Omental fat pad (tissue), 4 donors: ENCODE data around the gene RHEB. TPM values are rescaled to one million over a fixed set of nuclear protein-coding genes. Genes with fewer than 3 reads are reported as not detected.

Experiments used
- ATAC-seq: fragments of 150-250 bp; one replicate; pipeline ENCODE4 v1.9.1; 2016; ENCODE audit warnings: mild to moderate bottlenecking, moderate library complexity; ENCODE audit not compliant: low FRiP score
- DNase-seq: peaks from one replicate; pipeline ENCODE4 v3.0.0-alpha.2; 2019; ENCODE audit warnings: low spot score
- CTCF ChIP-seq, 3 donors: fragments of 450-650 bp; IDR thresholded peaks; one replicate each; pipeline ENCODE4 v1.5.1; 2016 to 2017; ENCODE audit warnings: antibody characterized with exemption in 3 of 3, mild to moderate bottlenecking in 3 of 3, moderate library complexity in 2 of 3
- total RNA-seq, 4 donors: library from RNA; depleted of rRNA; stranded (reverse); fragments of >200 nt; gene quantifications; one replicate each; pipeline ENCODE4 v1.1.0, GENCODE V29; 2016

The RHEB gene
- total RNA-seq, 4 donors from 2014 or later, result 93.9 to 124 (median 104) TPM

GRCh38 chr7:151503902-151504714 lies 15.6 kb downstream of the RHEB start:
- TF ChIP-seq CTCF (IDR thresholded peaks at IDR 0.05), result no peak
- DNase-seq (no peak), ATAC-seq (peak; percentile 91)

GRCh38 chr7:151501676-151502075 lies 18.0 kb downstream of the RHEB start:
- no peak for DNase-seq
- TF ChIP-seq CTCF (IDR thresholded peaks at IDR 0.05), result no peak
- ATAC-seq, result no peak

- no peak for TF ChIP-seq CTCF (IDR thresholded peaks at IDR 0.05)
- DNase-seq, result no peak
- ATAC-seq, result no peak
Measured at GRCh38 chr7:151498495-151498894, 21.2 kb downstream of the RHEB start.

- no peak for TF ChIP-seq CTCF (IDR thresholded peaks at IDR 0.05)
- ATAC-seq (no peak), DNase-seq (no peak)
Measured at GRCh38 chr7:151497306-151497871, 22.3 kb downstream of the RHEB start.

GRCh38 chr7:151495360-151495759 lies 24.3 kb downstream of the RHEB start:
- no peak for TF ChIP-seq CTCF (IDR thresholded peaks at IDR 0.05)
- no peak for DNase-seq
- ATAC-seq, result no peak

GRCh38 chr7:151494298-151495284 lies 25.1 kb downstream of the RHEB start:
- TF ChIP-seq CTCF (IDR thresholded peaks at IDR 0.05), result no peak
- ATAC-seq, result no peak
- DNase-seq, result no peak
